Type B pancreatic cell (in vitro differentiated cells): Measurements from ENCODE around the gene RSPH10B. TPM values are rescaled to one million over a fixed set of nuclear protein-coding genes. Genes with fewer than 3 reads are reported as not detected.
"Not testable (repeated sequence)": the region's sequence is repeated elsewhere in the genome, so short reads cannot be mapped to it uniquely, and the experiment has no call there.

Experiments
- DNase-seq: peaks from one replicate; pipeline ENCODE4 v3.0.0; 2021; ENCODE audit warnings: mixed read lengths; ENCODE audit not compliant: unreplicated experiment; ENCODE audit errors: extremely low spot score
- H3K27ac Mint-ChIP-seq: 2 replicates; pipeline ENCODE4 v1.8.0; 2021; ENCODE audit warnings: mild to moderate bottlenecking, mixed read lengths
- H3K27me3 Mint-ChIP-seq: 2 replicates; pipeline ENCODE4 v1.8.0; 2021; ENCODE audit warnings: mixed read lengths
- H3K36me3 Mint-ChIP-seq: 2 replicates; pipeline ENCODE4 v1.8.0; 2021; ENCODE audit warnings: mixed read lengths
- H3K4me1 Mint-ChIP-seq: one replicate; pipeline ENCODE4 v1.8.0; 2021; ENCODE audit warnings: mixed read lengths; ENCODE audit not compliant: unreplicated experiment
- H3K4me3 Mint-ChIP-seq: 2 replicates; pipeline ENCODE4 v1.8.0; 2021; ENCODE audit warnings: mild to moderate bottlenecking, mixed read lengths
- H3K9me3 Mint-ChIP-seq: 2 replicates; pipeline ENCODE4 v1.8.0; 2021; ENCODE audit warnings: mixed read lengths
- total RNA-seq: library from RNA; stranded (reverse); gene quantifications from 2 replicates; pipeline ENCODE4 v1.2.1, GENCODE V29; 2021; ENCODE audit warnings: low replicate concordance

RSPH10B gene
- total RNA-seq, 1 donor from 2014 or later, result 0.85 TPM

- not testable (repeated sequence) for H3K27ac Mint-ChIP-seq, H3K9me3 Mint-ChIP-seq
Observed at GRCh38 chr7:5931905-5932644, 38.4 kb downstream of the RSPH10B start.

GRCh38 chr7:5931250-5931649 lies 39.2 kb downstream of the RSPH10B start:
- not testable (repeated sequence) for H3K4me1 Mint-ChIP-seq

More at GRCh38 chr7:5931905-5932644, 38.4 kb downstream of the RSPH10B start:
- H3K4me1 Mint-ChIP-seq, H3K27me3 Mint-ChIP-seq, H3K4me3 Mint-ChIP-seq, H3K36me3 Mint-ChIP-seq, DNase-seq: not testable (repeated sequence)

GRCh38 chr7:5930290-5930689 lies 40.2 kb downstream of the RSPH10B start:
- H3K27ac Mint-ChIP-seq, H3K4me1 Mint-ChIP-seq, H3K27me3 Mint-ChIP-seq, H3K36me3 Mint-ChIP-seq, DNase-seq, H3K4me3 Mint-ChIP-seq, H3K9me3 Mint-ChIP-seq: not testable (repeated sequence)

More at GRCh38 chr7:5931250-5931649, 39.2 kb downstream of the RSPH10B start:
- DNase-seq, H3K27me3 Mint-ChIP-seq, H3K9me3 Mint-ChIP-seq, H3K27ac Mint-ChIP-seq, H3K36me3 Mint-ChIP-seq, H3K4me3 Mint-ChIP-seq: not testable (repeated sequence)

GRCh38 chr7:5926263-5926870 lies 44.1 kb downstream of the RSPH10B start:
- not testable (repeated sequence) for H3K27ac Mint-ChIP-seq, H3K36me3 Mint-ChIP-seq, H3K4me1 Mint-ChIP-seq, H3K27me3 Mint-ChIP-seq, H3K9me3 Mint-ChIP-seq, H3K4me3 Mint-ChIP-seq, DNase-seq

GRCh38 chr7:5924630-5925029 lies 45.9 kb downstream of the RSPH10B start:
- not testable (repeated sequence) for H3K27ac Mint-ChIP-seq, H3K4me1 Mint-ChIP-seq, DNase-seq, H3K36me3 Mint-ChIP-seq, H3K27me3 Mint-ChIP-seq, H3K4me3 Mint-ChIP-seq, H3K9me3 Mint-ChIP-seq

- not testable (repeated sequence) for H3K4me3 Mint-ChIP-seq, H3K36me3 Mint-ChIP-seq, H3K9me3 Mint-ChIP-seq, DNase-seq, H3K4me1 Mint-ChIP-seq, H3K27ac Mint-ChIP-seq, H3K27me3 Mint-ChIP-seq
Observed at GRCh38 chr7:5924180-5924579, 46.3 kb downstream of the RSPH10B start.

- not testable (repeated sequence) for H3K36me3 Mint-ChIP-seq
Observed at GRCh38 chr7:5916529-5916928, 54.0 kb downstream of the RSPH10B start.

GRCh38 chr7:5908835-5909234 lies 61.7 kb downstream of the RSPH10B start:
- not testable (repeated sequence) for H3K4me1 Mint-ChIP-seq, H3K9me3 Mint-ChIP-seq, H3K36me3 Mint-ChIP-seq, H3K27ac Mint-ChIP-seq, DNase-seq, H3K4me3 Mint-ChIP-seq, H3K27me3 Mint-ChIP-seq

More at GRCh38 chr7:5916529-5916928, 54.0 kb downstream of the RSPH10B start:
- not testable (repeated sequence) for H3K27ac Mint-ChIP-seq, H3K9me3 Mint-ChIP-seq, H3K27me3 Mint-ChIP-seq, DNase-seq, H3K4me3 Mint-ChIP-seq, H3K4me1 Mint-ChIP-seq

GRCh38 chr7:5904726-5905125 lies 65.8 kb downstream of the RSPH10B start:
- H3K4me3 Mint-ChIP-seq, DNase-seq, H3K4me1 Mint-ChIP-seq, H3K36me3 Mint-ChIP-seq, H3K27ac Mint-ChIP-seq, H3K27me3 Mint-ChIP-seq, H3K9me3 Mint-ChIP-seq: not testable (repeated sequence)

- DNase-seq, H3K4me1 Mint-ChIP-seq, H3K36me3 Mint-ChIP-seq, H3K27ac Mint-ChIP-seq, H3K9me3 Mint-ChIP-seq, H3K4me3 Mint-ChIP-seq, H3K27me3 Mint-ChIP-seq: not testable (repeated sequence)
Observed at GRCh38 chr7:5903002-5903401, 67.5 kb downstream of the RSPH10B start.
